ENCODE data around the gene SLIT1. TPM values are rescaled to one million over a fixed set of nuclear protein-coding genes. Genes with fewer than 3 reads are reported as not detected.

The SLIT1 gene
- total RNA-seq, 1 experiment from 2014 or later = 1.0 TPM

DNA sequence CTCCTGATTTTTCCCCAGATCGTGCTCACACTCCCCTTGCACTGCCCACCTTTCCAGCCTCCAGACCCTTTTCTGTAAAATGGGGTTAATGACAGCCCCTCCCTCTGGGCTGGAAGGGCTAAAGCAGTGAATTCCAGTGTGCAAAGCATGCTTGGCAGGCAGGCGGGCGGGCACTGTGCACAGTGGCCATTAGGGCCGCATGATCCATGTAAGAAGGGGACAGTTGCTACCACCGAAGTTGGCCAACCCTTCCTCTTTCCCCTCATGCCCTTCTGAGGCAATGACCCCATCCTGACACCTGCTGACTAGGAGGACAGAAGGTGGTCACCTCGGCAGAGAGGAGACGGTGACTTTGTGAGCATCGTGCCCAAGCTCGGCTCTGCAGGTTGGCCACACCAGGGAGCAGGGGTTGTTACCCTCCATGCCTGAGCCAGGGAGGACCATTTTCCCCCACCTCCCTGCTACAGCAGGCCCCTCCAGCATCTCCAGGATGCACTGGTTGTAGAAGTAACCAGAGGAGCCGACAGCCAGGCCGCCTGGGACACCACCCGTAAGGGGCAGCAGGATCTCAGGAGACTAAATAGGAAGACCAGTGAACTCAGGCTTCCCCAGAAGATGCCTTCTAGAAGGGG lies 166.4 kb downstream of the SLIT1 start:
- no peaks in the 10 kb centered on the region for H4K20me1 ChIP-seq (ENCODE audit: insufficient read depth, low read depth, low read length)
- H3K9ac ChIP-seq (ENCODE audit: low read length) = no peak overlapping the region
- H3K4me2 ChIP-seq (ENCODE audit: low read depth, low read length, poor library complexity, severe bottlenecking) = no peak overlapping the region
- peak overlapping the region; percentile 98 for H3K27ac ChIP-seq (ENCODE audit: low read length)
- H3K9me2 ChIP-seq (replicated peaks; ENCODE audit: insufficient read depth, low read length) = no peaks in the 10 kb centered on the region
- no peaks in the 10 kb centered on the region for H3K79me2 ChIP-seq (ENCODE audit: low read length)
- no peak overlapping the region for H3K4me3 ChIP-seq (ENCODE audit: low read length)
- no peaks in the 10 kb centered on the region for H3K9me3 ChIP-seq (ENCODE audit: low read length)
- H3K27me3 ChIP-seq (ENCODE audit: low read length) = no peaks in the 10 kb centered on the region
- H3K4me1 ChIP-seq (ENCODE audit: low read length) = peaks cover 93% of the 10 kb centered on the region
- no peak for DNase-seq
- H3K36me3 ChIP-seq (ENCODE audit: insufficient read depth, low read length) = no peaks in the 10 kb centered on the region
- no peak overlapping the region for H2AFZ ChIP-seq (ENCODE audit: low read length)

DNA sequence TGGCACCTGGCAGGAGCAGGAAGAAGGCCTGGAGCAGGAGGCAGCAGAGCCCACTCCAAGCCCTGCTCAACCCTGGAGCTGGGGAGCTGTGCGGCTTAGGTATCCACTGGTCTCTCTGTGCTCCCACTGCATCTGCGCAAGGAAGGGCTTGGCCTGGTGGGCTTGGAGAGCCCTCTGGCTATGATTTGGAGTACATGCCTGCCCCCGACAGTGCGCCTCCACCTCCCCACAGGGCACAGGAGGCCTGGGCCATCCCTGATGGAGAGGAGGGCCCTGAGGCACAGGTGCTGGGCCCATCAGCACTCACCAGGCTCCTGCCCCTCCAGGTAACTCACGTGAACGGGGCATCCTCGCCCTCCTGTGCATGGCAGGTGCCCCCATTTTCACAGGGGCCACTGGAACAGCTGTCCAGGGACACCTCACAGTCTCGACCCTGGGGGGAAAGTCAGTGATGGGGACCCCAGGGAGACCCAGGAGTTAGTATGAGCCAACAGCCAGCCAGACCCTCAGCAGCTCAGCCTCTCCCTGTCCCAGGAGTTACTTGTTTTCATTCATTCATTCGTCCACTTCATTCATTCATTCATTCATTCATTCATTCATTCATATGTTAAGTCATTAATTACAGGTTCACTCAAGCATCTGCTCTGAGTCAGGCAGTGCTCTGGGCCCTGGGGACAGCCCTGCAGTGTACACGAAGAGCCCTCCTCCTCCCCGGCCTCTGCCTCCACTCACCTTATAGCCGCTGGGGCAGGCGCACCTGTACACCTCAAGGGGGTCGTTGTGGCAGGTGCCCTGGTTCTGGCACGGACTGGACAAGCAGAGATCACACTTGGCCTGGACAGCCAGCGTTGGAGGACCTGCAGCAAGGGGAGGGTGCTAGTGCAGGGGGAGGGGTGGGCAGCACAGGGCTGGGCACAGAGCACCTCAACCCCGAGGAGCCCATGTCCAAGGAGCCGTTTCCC lies 167.2 kb downstream of the SLIT1 start:
- no peaks in the 10 kb centered on the region for H3K9me2 ChIP-seq (replicated peaks; ENCODE audit: insufficient read depth, low read length)
- H2AFZ ChIP-seq (ENCODE audit: low read length) = no peak overlapping the region
- H3K27ac ChIP-seq (ENCODE audit: low read length) = peak overlapping the region; percentile 98
- peak overlapping the region; percentile 43; the same call in 1 of the 2 replicates for H3K9ac ChIP-seq (ENCODE audit: low read length)
- peak overlapping the region; percentile 68 for H3K4me2 ChIP-seq (ENCODE audit: low read depth, low read length, poor library complexity, severe bottlenecking)
- H3K27me3 ChIP-seq (ENCODE audit: low read length) = no peaks in the 10 kb centered on the region
- no peak overlapping the region for H3K4me3 ChIP-seq (ENCODE audit: low read length)
- no peaks in the 10 kb centered on the region for H3K36me3 ChIP-seq (ENCODE audit: insufficient read depth, low read length)
- no peaks in the 10 kb centered on the region for H4K20me1 ChIP-seq (ENCODE audit: insufficient read depth, low read depth, low read length)
- H3K4me1 ChIP-seq (ENCODE audit: low read length) = peaks cover 85% of the 10 kb centered on the region
- H3K9me3 ChIP-seq (ENCODE audit: low read length) = no peaks in the 10 kb centered on the region
- H3K79me2 ChIP-seq (ENCODE audit: low read length) = no peaks in the 10 kb centered on the region
- DNase-seq = no peak

DNA sequence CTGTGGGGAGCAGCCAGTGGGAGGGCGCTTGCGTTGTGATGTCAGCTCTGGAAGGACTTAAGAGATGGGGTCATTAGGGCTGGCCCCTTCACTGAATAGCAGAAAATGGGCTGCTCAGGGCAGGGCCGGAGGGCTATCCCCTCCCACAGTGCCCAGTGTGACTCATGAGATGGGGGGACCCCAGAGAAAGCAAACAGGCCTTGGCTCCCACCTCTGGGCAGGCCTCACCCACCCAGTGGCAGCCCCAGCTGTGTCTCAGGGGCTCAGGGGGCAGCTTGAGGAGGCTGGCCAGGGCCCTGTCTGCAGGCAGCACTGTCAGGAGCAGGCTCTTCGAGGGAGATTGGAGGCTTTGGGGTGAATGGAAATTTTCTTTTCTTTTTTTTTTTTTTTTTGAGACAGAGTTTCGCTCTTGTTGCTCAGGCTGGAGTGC lies 168.3 kb downstream of the SLIT1 start:
- Histone ChIP-seq H3K4me3 (ENCODE audit: low read length) (peak overlapping the region; percentile 63), H3K4me2 (ENCODE audit: low read depth, low read length, poor library complexity, severe bottlenecking) (peak overlapping the region; percentile 68), H3K79me2 (ENCODE audit: low read length) (no peaks in the 10 kb centered on the region), H3K36me3 (ENCODE audit: insufficient read depth, low read length) (no peaks in the 10 kb centered on the region), H3K4me1 (ENCODE audit: low read length) (peaks cover 74% of the 10 kb centered on the region), H3K27ac (ENCODE audit: low read length) (peak overlapping the region; percentile 98), H3K9me2 (replicated peaks; ENCODE audit: insufficient read depth, low read length) (no peaks in the 10 kb centered on the region), H2AFZ (ENCODE audit: low read length) (no peak overlapping the region), H3K9me3 (ENCODE audit: low read length) (no peaks in the 10 kb centered on the region), H3K27me3 (ENCODE audit: low read length) (no peaks in the 10 kb centered on the region), H4K20me1 (ENCODE audit: insufficient read depth, low read depth, low read length) (no peaks in the 10 kb centered on the region), H3K9ac (ENCODE audit: low read length) (peak overlapping the region; percentile 75)
- DNase-seq = no peak

- Histone ChIP-seq H3K9ac (ENCODE audit: low read length) (peak overlapping the region; percentile 75), H3K36me3 (ENCODE audit: insufficient read depth, low read length) (no peaks in the 10 kb centered on the region), H3K79me2 (ENCODE audit: low read length) (no peaks in the 10 kb centered on the region), H2AFZ (ENCODE audit: low read length) (no peak overlapping the region), H3K9me2 (replicated peaks; ENCODE audit: insufficient read depth, low read length) (no peaks in the 10 kb centered on the region), H3K4me3 (ENCODE audit: low read length) (peak overlapping the region; percentile 63), H3K27ac (ENCODE audit: low read length) (peak overlapping the region; percentile 98), H4K20me1 (ENCODE audit: insufficient read depth, low read depth, low read length) (no peaks in the 10 kb centered on the region), H3K9me3 (ENCODE audit: low read length) (no peaks in the 10 kb centered on the region), H3K4me1 (ENCODE audit: low read length) (peaks cover 69% of the 10 kb centered on the region), H3K4me2 (ENCODE audit: low read depth, low read length, poor library complexity, severe bottlenecking) (peak overlapping the region; percentile 68), H3K27me3 (ENCODE audit: low read length) (no peaks in the 10 kb centered on the region)
- peak; percentile 89 for DNase-seq
Observed at GRCh38 chr10:97016728-97017473, 168.9 kb downstream of the SLIT1 start.

GRCh38 chr10:97015240-97015639 lies 170.5 kb downstream of the SLIT1 start:
- Histone ChIP-seq H3K9ac (ENCODE audit: low read length) (no peak overlapping the region), H3K9me2 (replicated peaks; ENCODE audit: insufficient read depth, low read length) (no peaks in the 10 kb centered on the region), H3K4me1 (ENCODE audit: low read length) (peaks cover 53% of the 10 kb centered on the region), H2AFZ (ENCODE audit: low read length) (no peak overlapping the region), H3K27me3 (ENCODE audit: low read length) (no peaks in the 10 kb centered on the region), H3K79me2 (ENCODE audit: low read length) (no peaks in the 10 kb centered on the region), H3K4me2 (ENCODE audit: low read depth, low read length, poor library complexity, severe bottlenecking) (no peak overlapping the region), H3K36me3 (ENCODE audit: insufficient read depth, low read length) (no peaks in the 10 kb centered on the region), H3K27ac (ENCODE audit: low read length) (no peak overlapping the region), H3K4me3 (ENCODE audit: low read length) (no peak overlapping the region), H4K20me1 (ENCODE audit: insufficient read depth, low read depth, low read length) (no peaks in the 10 kb centered on the region), H3K9me3 (ENCODE audit: low read length) (no peaks in the 10 kb centered on the region)
- DNase-seq = no peak

- Histone ChIP-seq H4K20me1 (ENCODE audit: insufficient read depth, low read depth, low read length) (no peaks in the 10 kb centered on the region), H3K27me3 (ENCODE audit: low read length) (no peaks in the 10 kb centered on the region), H3K9ac (ENCODE audit: low read length) (no peak overlapping the region), H3K79me2 (ENCODE audit: low read length) (no peaks in the 10 kb centered on the region), H3K4me2 (ENCODE audit: low read depth, low read length, poor library complexity, severe bottlenecking) (no peak overlapping the region), H2AFZ (ENCODE audit: low read length) (no peak overlapping the region), H3K4me1 (ENCODE audit: low read length) (peaks cover 40% of the 10 kb centered on the region), H3K36me3 (ENCODE audit: insufficient read depth, low read length) (no peaks in the 10 kb centered on the region; the same call in 1 of the 2 replicates), H3K4me3 (ENCODE audit: low read length) (no peak overlapping the region), H3K9me3 (ENCODE audit: low read length) (no peaks in the 10 kb centered on the region), H3K9me2 (replicated peaks; ENCODE audit: insufficient read depth, low read length) (no peaks in the 10 kb centered on the region), H3K27ac (ENCODE audit: low read length) (no peak overlapping the region)
- no peak for DNase-seq
Observed at GRCh38 chr10:97013983-97014382, 171.8 kb downstream of the SLIT1 start.

DNA sequence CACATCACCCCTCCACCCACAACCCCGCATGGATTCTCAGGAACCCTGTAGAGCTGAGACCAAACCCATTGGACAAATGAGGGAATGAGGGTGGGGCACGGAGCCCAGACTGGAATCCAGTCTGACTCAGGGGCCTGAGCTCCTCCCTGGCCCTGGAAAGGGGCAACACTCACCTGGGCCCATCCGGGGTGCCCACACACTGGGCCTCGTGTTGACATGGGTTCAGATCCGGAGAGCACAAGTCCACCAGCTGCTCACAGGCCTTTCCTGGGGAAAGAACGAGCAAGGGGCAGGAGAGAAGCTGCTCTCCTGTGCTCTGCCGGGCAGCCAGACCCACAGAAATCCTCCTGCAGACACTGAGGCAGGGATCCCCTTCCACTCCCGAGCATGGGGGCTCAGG lies 172.2 kb downstream of the SLIT1 start:
- H3K9ac ChIP-seq (ENCODE audit: low read length) = no peak overlapping the region
- H2AFZ ChIP-seq (ENCODE audit: low read length) = no peak overlapping the region

DNA sequence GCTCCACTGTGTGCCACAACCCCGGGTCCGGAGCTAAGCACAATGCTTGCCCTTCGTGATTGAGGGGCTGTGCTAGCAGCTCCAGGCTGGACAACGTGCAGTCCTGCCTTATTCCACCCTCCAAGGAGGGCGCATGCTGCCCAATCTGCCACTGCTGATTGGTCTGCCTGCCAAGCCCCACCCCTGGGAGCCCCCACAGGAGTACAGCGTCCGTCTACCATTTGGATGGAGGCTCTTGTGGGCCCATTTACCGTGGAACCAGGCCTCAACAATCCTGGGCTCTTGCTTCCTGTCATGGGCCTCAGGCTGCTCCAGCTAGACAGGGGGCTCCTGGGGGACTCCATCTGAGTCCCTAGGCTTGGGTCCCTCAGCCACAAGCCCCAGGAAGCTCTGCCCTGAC lies 173.3 kb downstream of the SLIT1 start:
- Histone ChIP-seq H4K20me1 (ENCODE audit: insufficient read depth, low read depth, low read length) (no peaks in the 10 kb centered on the region), H2AFZ (ENCODE audit: low read length) (no peak overlapping the region), H3K27me3 (ENCODE audit: low read length) (no peaks in the 10 kb centered on the region), H3K4me2 (ENCODE audit: low read depth, low read length, poor library complexity, severe bottlenecking) (no peak overlapping the region), H3K4me3 (ENCODE audit: low read length) (no peak overlapping the region), H3K9ac (ENCODE audit: low read length) (no peak overlapping the region), H3K9me3 (ENCODE audit: low read length) (no peaks in the 10 kb centered on the region), H3K36me3 (ENCODE audit: insufficient read depth, low read length) (no peaks in the 10 kb centered on the region; the same call in 1 of the 2 replicates), H3K79me2 (ENCODE audit: low read length) (no peaks in the 10 kb centered on the region), H3K4me1 (ENCODE audit: low read length) (peaks cover 25% of the 10 kb centered on the region), H3K27ac (ENCODE audit: low read length) (no peak overlapping the region), H3K9me2 (replicated peaks; ENCODE audit: insufficient read depth, low read length) (no peaks in the 10 kb centered on the region)
- no peak for DNase-seq

More for the DNA sequence above, 172.2 kb downstream of the SLIT1 start:
- Histone ChIP-seq H3K4me2 (ENCODE audit: low read depth, low read length, poor library complexity, severe bottlenecking) (no peak overlapping the region), H3K79me2 (ENCODE audit: low read length) (no peaks in the 10 kb centered on the region), H3K9me2 (replicated peaks; ENCODE audit: insufficient read depth, low read length) (no peaks in the 10 kb centered on the region), H4K20me1 (ENCODE audit: insufficient read depth, low read depth, low read length) (no peaks in the 10 kb centered on the region), H3K4me1 (ENCODE audit: low read length) (peaks cover 36% of the 10 kb centered on the region), H3K27ac (ENCODE audit: low read length) (no peak overlapping the region), H3K4me3 (ENCODE audit: low read length) (no peak overlapping the region), H3K27me3 (ENCODE audit: low read length) (no peaks in the 10 kb centered on the region), H3K36me3 (ENCODE audit: insufficient read depth, low read length) (no peaks in the 10 kb centered on the region; the same call in 1 of the 2 replicates), H3K9me3 (ENCODE audit: low read length) (no peaks in the 10 kb centered on the region)
- DNase-seq = no peak
